Astrocyte of the spinal cord (primary cell): ENCODE data around the gene FOXN3.

ENCODE experiments used
- DNase-seq: peaks from one replicate; pipeline ENCODE4 v3.0.0; 2011; ENCODE audit warnings: low read depth, low spot score
- H3K4me3 ChIP-seq: 2 replicates; pipeline ENCODE4 v1.5.1; 2011; ENCODE audit warnings: low read depth, mild to moderate bottlenecking, low read length, moderate library complexity
- in situ Hi-C: cut with HindIII; loops from 2 replicates; pipeline ENCODE4 v1.10.0; 2017; ENCODE audit warnings: low sequenced_read_pairs
- TF ChIP-seq, protein P1 (sequence below): IDR thresholded peaks from 2 replicates; pipeline ENCODE4 v1.5.1; 2012; ENCODE audit warnings: low read depth, mild to moderate bottlenecking, low read length, inconsistent platforms

FOXN3 gene

DNA sequence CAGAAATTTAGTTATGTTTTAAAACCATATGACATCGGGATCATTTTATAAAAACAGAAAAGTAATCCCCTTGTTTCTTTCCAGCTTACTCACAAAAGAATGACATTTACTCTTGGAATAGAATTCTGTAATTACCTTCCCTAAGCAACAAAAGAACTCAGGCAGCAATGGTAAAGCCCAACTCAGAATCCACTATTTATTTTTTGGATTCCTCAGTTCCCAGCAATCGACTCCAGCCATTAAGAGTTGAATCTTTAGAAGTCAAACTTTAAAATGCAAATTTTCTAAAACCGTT lies 65.9 kb downstream of the FOXN3 start:
- TF ChIP-seq, protein P1, sequence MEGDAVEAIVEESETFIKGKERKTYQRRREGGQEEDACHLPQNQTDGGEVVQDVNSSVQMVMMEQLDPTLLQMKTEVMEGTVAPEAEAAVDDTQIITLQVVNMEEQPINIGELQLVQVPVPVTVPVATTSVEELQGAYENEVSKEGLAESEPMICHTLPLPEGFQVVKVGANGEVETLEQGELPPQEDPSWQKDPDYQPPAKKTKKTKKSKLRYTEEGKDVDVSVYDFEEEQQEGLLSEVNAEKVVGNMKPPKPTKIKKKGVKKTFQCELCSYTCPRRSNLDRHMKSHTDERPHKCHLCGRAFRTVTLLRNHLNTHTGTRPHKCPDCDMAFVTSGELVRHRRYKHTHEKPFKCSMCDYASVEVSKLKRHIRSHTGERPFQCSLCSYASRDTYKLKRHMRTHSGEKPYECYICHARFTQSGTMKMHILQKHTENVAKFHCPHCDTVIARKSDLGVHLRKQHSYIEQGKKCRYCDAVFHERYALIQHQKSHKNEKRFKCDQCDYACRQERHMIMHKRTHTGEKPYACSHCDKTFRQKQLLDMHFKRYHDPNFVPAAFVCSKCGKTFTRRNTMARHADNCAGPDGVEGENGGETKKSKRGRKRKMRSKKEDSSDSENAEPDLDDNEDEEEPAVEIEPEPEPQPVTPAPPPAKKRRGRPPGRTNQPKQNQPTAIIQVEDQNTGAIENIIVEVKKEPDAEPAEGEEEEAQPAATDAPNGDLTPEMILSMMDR, result no peak
- in situ Hi-C loops, result no loop called here
- no peak overlapping the region for H3K4me3 ChIP-seq
- DNase-seq, result no peak

DNA sequence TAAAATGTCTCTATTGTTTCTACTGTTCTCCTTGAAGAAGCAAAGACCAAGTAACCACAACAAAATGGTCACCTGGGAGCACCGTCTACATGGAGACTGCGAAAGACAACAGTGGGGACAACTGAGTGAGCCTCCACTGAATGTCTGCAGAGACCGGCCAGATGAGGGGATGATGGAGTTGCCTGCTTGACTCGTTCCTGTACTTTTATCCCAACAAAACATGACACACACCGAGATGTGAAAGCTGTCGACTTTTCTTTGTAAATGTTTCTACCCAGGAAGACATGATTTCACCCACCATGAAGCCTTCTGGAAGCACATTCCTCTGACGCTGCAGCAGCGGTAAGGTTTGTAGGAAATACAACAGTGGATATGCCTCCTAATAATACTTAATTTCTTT lies 66.9 kb downstream of the FOXN3 start:
- in situ Hi-C loops, result no loop called here
- no peak for DNase-seq
- TF ChIP-seq, protein P1, result no peak
- H3K4me3 ChIP-seq, result no peak overlapping the region

DNA sequence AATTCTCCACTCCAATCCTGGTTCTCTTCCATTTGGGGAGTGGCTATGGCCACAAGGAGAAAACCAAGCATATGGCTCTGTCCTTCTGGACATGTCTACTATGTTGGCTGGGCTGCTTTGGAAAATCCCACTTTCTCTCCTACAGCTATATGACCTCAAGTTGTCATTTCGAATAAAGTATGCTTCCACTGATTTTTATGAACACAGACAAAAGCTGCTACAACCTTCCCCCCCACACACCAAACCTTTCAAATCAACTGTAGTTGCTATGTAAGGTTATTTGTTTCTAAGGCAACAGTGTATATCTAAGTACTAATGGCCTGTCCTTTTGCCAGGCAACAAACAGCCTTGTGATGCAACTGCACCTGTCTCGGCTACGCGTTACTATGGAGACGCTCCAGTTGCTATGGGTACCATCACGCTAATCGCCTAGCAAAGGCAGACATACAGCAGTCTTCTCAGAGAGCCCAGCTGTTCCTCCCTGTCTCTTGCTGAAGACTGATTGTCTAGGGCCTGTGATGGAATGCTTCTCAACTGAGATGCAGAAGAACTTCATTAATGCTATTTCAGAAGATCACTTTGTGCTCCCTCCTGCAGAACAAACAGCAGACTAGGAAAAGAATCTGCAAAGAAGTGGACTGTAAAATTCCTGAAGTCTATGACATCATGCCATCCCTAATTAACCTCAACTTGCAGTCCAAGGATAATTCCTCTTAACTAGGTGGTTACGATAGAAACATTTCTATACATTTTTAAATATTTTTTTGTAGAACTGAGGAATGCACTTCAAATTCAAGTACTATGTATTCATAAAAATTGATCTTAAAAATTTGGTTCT lies 67.6 kb downstream of the FOXN3 start:
- in situ Hi-C loops, result no loop called here
- peak; percentile 65 for DNase-seq
- TF ChIP-seq, protein P1, result no peak
- no peak overlapping the region for H3K4me3 ChIP-seq

DNA sequence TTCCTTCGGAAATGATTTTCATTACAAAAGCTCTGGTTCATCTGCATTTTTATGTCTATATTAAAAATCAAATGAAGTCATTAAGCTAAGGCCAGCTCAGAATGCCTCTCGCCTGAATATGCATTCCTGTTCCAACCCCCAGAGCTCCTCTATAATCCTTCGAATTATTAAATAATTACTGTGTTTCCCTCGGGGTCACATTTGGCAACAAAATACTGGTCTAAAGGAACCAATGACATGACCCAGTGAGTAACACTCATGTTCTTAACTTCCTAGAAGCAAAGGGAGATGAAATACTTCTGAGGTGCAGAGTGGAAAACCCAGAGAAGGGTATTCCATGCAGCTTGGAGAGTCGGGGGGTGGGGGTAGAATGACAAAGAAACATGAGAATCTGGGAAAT lies 68.3 kb downstream of the FOXN3 start:
- in situ Hi-C loops, result no loop called here
- H3K4me3 ChIP-seq, result no peak overlapping the region
- TF ChIP-seq, protein P1, result no peak
- no peak for DNase-seq

DNA sequence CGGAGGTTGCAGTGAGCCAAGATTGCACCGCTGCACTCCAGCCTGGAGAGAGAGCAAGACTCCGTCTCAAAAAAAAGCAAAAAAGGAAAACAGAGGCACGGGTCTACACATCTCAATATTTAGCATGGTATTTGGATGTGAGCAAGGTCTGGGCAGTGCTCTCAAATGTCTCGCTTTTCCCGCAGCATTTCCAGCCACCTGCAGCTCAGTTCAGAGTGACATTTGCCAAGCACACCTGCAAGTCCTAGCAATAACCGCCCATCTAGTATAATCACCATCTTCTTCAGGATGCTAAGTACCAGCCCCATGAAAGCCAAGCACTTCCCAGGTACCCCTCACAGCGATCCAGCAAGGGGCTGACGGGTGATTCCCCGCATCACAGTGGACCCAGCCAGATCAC lies 69.1 kb downstream of the FOXN3 start:
- no peak overlapping the region for H3K4me3 ChIP-seq
- DNase-seq, result no peak
- TF ChIP-seq, protein P1, result no peak
- in situ Hi-C loops, result no loop called here

DNA sequence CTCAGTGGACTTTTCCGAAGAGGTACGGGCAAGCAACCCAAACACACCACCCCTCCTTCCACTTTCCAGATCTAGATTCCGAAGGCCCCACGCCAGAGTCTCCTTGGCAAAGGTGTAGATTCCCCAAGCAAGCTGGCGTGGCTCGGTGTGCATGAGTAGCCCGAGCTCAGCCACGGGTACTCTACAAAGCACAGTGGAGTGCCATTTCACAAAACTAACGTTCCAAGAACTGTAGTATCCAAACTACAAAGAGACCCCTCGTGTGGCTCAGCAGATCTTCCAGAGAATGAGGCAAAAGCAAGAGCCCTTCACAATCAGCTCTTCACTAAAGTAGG lies 72.1 kb downstream of the FOXN3 start:
- no peak overlapping the region for H3K4me3 ChIP-seq
- no peak for DNase-seq
- in situ Hi-C loops, result no loop called here
- TF ChIP-seq, protein P1, result no peak
